ENCODE measurements around the gene NEU4. TPM values are rescaled to one million over a fixed set of nuclear protein-coding genes. Genes with fewer than 3 reads are reported as not detected.

Gene NEU4
- polyA plus RNA-seq, 1 donor from 2014 or later: not detected

DNA sequence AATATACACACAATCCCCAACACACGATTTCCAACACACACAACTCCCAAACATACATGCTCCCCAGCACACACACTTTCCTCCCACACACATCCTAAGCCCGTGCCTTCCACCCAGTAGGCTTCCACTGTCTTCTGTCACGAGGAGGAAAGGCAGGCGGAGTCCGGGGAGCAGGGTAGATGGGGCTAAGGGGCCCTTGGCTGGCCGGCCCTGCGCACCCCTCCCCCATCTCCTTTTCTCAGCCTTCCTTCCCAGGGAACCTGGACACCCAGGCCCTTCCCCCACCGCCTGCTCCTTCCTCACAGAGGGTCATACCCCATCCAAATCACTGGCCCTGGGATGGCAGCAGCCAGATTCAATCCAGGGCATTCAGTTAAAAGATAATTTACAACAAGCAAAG, 53.1 kb downstream of the NEU4 start:
- H3K4me3 Mint-ChIP-seq: no peak overlapping the region
- peaks cover 2% of the 10 kb centered on the region for H3K36me3 Mint-ChIP-seq
- H3K27ac Mint-ChIP-seq: peak overlapping the region in 1 of 3 donors; percentile 86
- H3K9me3 Mint-ChIP-seq: no peaks in the 10 kb centered on the region
- H3K4me1 Mint-ChIP-seq: peaks cover 11 to 17% (median 17%) of the 10 kb centered on the region in 3 donors
- H3K27me3 Mint-ChIP-seq: peaks cover 22% of the 10 kb centered on the region

DNA sequence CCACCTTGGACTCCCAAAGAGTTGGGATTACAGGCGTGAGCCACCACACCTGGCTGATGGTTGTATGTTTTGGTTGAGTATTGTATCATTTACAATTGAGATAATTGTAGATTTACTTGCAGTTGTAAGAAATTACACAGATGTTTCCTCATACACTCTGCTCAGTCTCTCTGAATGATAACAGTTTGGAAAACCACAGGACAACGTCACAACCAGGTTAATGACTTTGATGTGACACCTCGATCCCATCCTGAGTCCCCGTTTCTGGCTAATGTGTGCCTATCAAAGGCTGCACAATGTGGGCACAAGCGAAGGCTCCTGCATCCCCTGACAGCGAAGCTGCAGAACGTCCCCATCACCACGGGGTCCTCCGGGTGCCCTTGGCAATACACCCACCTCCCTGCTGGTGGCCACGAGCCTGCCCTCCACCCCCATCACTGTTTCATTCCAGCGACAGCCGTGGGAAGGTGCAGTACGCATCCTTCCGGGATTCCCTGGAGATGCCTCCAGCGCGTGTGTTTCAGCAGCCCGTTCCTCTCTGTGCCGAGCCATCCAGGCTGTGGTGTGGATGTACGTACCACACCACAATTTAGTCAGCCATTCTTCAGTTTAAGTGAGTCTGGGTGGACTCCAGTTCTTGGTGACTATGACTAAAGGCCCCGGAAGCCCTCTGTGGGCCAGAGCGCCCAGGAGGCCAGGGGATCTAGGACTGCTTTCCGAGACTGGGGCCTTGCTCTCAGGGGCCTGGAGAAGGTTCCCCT, 54.0 kb downstream of the NEU4 start:
- H3K27ac Mint-ChIP-seq: peak overlapping the region in 1 of 3 donors; percentile 33
- no peaks in the 10 kb centered on the region for H3K9me3 Mint-ChIP-seq
- peaks cover 2% of the 10 kb centered on the region for H3K36me3 Mint-ChIP-seq
- H3K4me3 Mint-ChIP-seq: peak overlapping the region in 1 of 4 donors; percentile 53
- peaks cover 22% of the 10 kb centered on the region for H3K27me3 Mint-ChIP-seq
- peaks cover 11 to 17% (median 17%) of the 10 kb centered on the region in 3 donors for H3K4me1 Mint-ChIP-seq

GRCh38 chr2:241863536-241863954, 54.6 kb downstream of the NEU4 start:
- peaks cover 2% of the 10 kb centered on the region for H3K36me3 Mint-ChIP-seq
- H3K4me3 Mint-ChIP-seq: peak overlapping the region in 1 of 4 donors; percentile 53
- peaks cover 22% of the 10 kb centered on the region for H3K27me3 Mint-ChIP-seq
- peak overlapping the region in 1 of 3 donors; percentile 33 for H3K27ac Mint-ChIP-seq
- peaks cover 11 to 19% (median 16%) of the 10 kb centered on the region in 3 donors for H3K4me1 Mint-ChIP-seq
- no peaks in the 10 kb centered on the region for H3K9me3 Mint-ChIP-seq

- Mint-ChIP-seq H3K4me3 (no peak overlapping the region), H3K27ac (peak overlapping the region in 2 of 3 donors; percentile 1 to 57), H3K36me3 (peaks cover 2% of the 10 kb centered on the region), H3K4me1 (peaks cover 15 to 19% (median 15%) of the 10 kb centered on the region in 3 donors), H3K9me3 (no peaks in the 10 kb centered on the region), H3K27me3 (peaks cover 22% of the 10 kb centered on the region)
Measured at GRCh38 chr2:241864168-241864849, 55.3 kb downstream of the NEU4 start.

- Mint-ChIP-seq H3K4me3 (no peak overlapping the region), H3K9me3 (no peaks in the 10 kb centered on the region), H3K27ac (no peak overlapping the region), H3K4me1 (peaks cover 11 to 15% (median 11%) of the 10 kb centered on the region in 3 donors), H3K36me3 (no peaks in the 10 kb centered on the region), H3K27me3 (peaks cover 19% of the 10 kb centered on the region)
Measured at GRCh38 chr2:241864850-241865213, 55.8 kb downstream of the NEU4 start.

DNA sequence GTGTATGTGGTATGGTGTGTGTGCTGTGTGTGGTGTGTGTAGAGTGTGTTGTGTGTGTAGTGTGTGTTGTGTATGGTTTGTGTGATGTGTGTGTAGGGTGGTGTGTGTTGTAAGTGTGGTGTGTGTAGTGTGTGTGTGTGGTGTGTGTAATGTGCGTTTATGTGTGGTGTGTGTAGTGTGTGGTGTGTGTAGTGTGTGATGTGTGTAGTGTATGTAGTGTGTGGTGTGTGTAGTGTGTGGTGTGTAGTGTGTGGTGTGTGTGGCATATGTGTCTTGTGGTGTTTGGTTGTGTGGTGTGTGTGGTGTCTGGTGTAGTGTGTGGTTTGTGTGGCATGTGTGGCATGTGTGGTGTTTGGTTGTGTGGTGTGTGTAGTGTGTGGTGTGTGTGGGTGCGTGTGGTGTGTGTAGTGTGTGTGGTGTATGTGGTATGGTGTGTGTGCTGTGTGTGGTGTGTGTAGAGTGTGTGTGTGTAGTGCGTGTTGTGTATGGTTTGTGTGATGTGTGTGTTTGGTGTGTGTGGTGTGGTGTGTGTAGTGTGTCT, 56.5 kb downstream of the NEU4 start:
- Mint-ChIP-seq H3K27me3 (peaks cover 19% of the 10 kb centered on the region), H3K9me3 (no peaks in the 10 kb centered on the region), H3K36me3 (no peaks in the 10 kb centered on the region), H3K27ac (peak overlapping the region in 1 of 3 donors; percentile 84), H3K4me3 (no peak overlapping the region), H3K4me1 (peaks cover 9 to 14% (median 11%) of the 10 kb centered on the region in 3 donors)

DNA sequence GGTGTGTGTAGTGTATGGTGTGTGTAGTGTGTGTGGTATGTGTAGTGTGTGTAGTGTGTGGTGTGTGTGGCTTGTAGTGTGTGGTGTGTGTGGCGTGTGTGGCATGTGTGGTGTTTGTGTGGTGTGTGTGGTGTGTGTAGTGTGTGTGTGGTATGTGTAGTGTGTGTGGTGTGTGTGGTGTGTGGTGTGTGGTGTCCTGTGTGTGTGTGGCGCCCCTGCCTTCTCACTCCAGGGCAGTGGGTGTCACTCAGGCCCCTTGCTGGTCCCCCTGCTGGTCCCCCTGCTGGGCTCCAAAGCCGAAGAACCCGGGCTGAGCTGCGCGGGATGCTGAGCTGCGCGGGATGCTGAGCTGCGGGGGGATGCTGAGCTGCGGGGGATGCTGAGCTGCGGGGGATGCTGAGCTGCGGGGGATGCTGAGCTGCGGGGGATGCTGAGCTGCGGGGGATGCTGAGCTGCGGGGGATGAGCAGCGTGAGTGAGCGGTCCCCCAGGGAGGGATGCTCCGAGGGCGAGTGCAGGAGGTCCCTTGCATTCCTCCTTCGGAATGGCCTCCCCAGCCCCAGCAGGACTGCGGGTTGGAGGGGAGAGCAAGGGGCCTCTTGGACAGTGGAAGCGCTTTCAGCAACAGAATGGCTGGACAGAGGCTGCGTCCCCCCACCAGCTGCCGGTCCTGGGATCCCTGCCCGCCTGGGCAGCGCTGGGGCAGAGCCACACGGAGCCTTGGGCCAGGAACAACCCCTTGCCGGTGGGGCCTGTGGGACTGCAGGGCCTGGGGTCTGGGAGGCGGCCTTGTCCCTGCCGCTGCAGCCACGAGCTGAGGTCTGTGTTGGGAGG, 57.2 kb downstream of the NEU4 start:
- Mint-ChIP-seq H3K27me3 (peaks cover 19% of the 10 kb centered on the region), H3K4me3 (no peak overlapping the region), H3K36me3 (no peaks in the 10 kb centered on the region), H3K9me3 (no peaks in the 10 kb centered on the region), H3K4me1 (peaks cover 9 to 18% (median 11%) of the 10 kb centered on the region in 3 donors), H3K27ac (peak overlapping the region in 1 of 3 donors; percentile 84)

Other genes starting within 250 kb of the NEU4 start
- gene THAP4, start 172.0 kb upstream of the NEU4 start, polyA plus RNA-seq: 39.6 TPM
- gene ATG4B, start 171.5 kb upstream of the NEU4 start, polyA plus RNA-seq: 59.3 TPM
- gene DTYMK, start 122.4 kb upstream of the NEU4 start, polyA plus RNA-seq: 40.5 TPM
- gene ING5, start 107.2 kb upstream of the NEU4 start, polyA plus RNA-seq: 34.0 TPM
- gene D2HGDH, start 74.6 kb upstream of the NEU4 start, polyA plus RNA-seq: 7.7 TPM
- not detected for gene GAL3ST2, start 32.4 kb upstream of the NEU4 start, polyA plus RNA-seq
- gene PDCD1, start 49.7 kb downstream of the NEU4 start, polyA plus RNA-seq: 0.19 TPM
- not detected for gene RTP5, start 60.5 kb downstream of the NEU4 start, polyA plus RNA-seq

Measured in IgD-negative memory B cell (primary cell).